Uterus (tissue), 2 donors: ENCODE data around the gene SERPINF2.

Experiments
- POLR2A ChIP-seq, 2 donors: fragments of 450-650 bp; IDR thresholded peaks; one replicate each; pipeline ENCODE4 v1.6.1; 2016; ENCODE audit warnings: antibody characterized with exemption in 2 of 2, mild to moderate bottlenecking in 1 of 2, moderate library complexity in 1 of 2
- TF ChIP-seq, protein P1 (sequence below), 4 experiments: fragments of 200-600 bp in 2 of 4; fragments of 450-650 bp in 2 of 4; sonication (generic) in 2 of 4; IDR thresholded peaks; one replicate each; pipeline ENCODE4 v1.5.1; 2016 to 2019; ENCODE audit warnings: antibody characterized with exemption in 4 of 4, mild to moderate bottlenecking in 2 of 4, moderate library complexity in 1 of 4

DNA sequence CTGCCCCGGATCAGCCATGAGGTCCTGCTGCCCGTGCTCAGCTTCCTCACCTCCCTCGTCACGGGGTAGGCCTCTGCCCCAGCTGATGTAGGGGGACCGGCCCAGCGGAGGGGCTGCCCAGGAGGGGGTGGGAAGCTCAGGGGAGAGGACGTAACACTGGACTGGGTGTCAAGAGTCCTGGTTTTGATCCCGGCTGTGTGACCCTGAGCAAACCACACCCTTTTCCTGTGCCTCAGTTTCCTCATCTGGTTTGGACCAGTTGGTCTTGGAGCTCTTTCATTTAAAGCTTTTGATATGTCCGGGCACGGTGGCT is 11.5 kb upstream of the SERPINF2 start:
- TF ChIP-seq, protein P1, sequence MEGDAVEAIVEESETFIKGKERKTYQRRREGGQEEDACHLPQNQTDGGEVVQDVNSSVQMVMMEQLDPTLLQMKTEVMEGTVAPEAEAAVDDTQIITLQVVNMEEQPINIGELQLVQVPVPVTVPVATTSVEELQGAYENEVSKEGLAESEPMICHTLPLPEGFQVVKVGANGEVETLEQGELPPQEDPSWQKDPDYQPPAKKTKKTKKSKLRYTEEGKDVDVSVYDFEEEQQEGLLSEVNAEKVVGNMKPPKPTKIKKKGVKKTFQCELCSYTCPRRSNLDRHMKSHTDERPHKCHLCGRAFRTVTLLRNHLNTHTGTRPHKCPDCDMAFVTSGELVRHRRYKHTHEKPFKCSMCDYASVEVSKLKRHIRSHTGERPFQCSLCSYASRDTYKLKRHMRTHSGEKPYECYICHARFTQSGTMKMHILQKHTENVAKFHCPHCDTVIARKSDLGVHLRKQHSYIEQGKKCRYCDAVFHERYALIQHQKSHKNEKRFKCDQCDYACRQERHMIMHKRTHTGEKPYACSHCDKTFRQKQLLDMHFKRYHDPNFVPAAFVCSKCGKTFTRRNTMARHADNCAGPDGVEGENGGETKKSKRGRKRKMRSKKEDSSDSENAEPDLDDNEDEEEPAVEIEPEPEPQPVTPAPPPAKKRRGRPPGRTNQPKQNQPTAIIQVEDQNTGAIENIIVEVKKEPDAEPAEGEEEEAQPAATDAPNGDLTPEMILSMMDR (IDR thresholded peaks at IDR 0.05): no peak
- peak in 1 of 2 donors; percentile 35 for TF ChIP-seq POLR2A (IDR thresholded peaks at IDR 0.05)
